Superior temporal gyrus (tissue), 1 donor: ENCODE measurements around the gene TP53I13.

ENCODE experiments used
- DNase-seq: peaks from one replicate; pipeline ENCODE4 v3.0.0-alpha.2; 2016; ENCODE audit errors: extremely low spot score

The TP53I13 gene

DNA sequence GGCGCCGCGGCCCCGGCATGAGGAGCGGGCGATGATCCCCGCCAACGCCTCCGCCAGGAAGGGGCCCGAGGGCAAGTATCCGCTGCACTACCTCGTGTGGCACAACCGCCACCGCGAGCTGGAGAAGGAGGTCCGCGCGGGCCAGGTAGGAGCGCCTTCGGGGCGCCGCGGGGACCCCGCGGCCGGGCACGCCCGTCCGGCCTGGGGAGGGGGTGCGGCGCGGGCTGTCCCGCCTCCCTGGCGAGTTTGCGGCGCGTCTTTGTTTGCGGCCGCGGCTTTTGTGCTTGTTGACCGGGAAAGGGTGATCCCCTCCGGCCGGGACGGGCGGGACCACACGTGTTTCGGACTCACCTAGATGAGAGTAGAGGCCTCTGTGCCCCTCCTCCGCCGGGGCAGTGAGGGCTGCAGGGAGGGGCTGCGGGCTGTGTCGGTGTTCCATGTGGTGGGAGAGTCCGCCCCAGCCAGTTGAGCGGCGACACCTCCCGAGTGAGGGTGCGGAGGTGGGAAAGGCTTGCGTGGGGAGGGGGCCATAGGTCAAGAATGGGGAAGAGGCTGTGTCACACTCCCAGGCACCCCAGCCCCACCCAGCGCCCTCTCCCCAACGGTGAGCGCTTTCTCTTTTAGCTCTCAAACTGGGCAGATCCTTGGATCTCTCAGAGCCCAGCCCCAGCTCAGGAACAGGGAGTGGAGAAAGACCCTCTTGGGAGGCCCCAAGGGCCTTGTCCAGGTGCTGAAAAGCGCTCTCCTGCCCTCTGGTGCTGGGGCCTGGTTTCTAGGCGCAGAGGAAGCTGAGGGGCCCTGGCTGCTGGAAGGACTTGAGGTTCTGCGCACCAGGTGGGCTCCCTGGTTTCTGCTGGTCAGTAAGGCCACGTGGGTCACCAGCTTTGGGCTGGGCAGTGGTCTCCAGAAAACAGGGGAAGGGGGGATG is 25.4 kb downstream of the TP53I13 start:
- no peak for DNase-seq

DNA sequence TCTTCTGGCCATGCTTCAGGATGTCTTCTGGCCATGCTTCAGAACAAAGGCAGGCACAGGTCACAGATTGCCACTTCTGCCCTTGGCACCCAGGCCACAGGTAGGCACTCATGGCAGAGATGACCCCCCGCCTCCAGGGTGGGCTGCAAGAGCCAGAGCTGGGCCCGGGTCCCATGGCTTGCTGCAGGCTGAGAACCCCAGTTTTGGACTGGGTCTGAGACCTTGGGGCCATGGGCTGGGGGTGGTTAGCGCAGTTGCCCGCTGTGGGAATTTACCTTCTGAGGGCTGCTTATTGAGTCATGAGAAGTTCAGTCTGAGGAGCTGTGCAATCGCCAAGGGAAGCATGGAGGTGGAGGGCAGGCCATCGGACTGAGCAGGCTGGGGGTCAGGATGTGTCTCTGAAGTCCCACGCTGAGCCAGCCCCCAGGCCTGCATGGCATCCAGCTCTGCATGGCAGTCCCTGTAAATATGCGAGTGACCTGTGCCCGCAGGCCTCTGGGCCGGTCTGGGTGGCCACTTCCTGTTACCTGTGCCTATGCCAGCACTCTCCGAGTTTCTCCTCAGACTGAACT is 26.1 kb downstream of the TP53I13 start:
- no peak for DNase-seq

DNA sequence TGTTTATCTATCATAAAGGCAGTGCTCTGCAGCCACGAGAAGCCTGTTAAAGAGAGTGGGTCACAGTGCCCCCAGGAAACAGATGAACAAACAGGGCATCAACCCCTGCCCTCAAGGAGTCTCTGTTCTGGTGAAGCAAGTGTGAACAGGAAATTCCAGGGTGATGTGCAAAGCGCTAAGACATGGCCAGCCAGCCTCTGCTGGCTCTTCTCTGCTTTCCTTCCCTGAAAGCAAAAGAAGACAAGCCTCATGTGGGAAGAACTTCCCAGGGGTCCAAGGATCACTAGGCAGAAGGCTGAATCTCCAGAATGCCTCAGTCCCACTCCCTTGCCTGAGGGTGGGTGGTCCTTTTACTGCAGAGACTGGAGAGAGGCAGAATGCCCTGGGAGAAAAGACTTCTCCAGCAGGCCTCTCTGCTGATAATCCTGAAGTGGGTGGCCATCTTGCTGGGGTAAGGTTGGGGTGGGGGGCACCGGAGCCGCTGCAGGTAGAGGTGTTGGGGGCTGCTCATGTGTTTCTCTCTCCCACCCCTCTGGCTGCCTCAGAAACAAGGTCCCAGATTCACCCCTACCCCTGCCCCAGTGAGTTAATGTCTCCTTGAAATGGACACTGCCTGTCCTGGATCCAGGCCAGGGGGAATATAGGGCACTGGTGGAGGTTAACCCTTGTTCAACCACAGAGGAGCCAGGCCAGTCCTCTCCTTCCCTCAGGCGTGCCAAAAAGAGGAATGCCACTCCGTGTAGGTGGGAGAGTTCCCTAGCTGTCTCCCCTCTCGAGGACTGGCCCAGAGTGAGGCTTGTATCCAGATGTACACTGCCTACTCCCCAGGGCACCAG is 26.8 kb downstream of the TP53I13 start:
- DNase-seq, result no peak

DNA sequence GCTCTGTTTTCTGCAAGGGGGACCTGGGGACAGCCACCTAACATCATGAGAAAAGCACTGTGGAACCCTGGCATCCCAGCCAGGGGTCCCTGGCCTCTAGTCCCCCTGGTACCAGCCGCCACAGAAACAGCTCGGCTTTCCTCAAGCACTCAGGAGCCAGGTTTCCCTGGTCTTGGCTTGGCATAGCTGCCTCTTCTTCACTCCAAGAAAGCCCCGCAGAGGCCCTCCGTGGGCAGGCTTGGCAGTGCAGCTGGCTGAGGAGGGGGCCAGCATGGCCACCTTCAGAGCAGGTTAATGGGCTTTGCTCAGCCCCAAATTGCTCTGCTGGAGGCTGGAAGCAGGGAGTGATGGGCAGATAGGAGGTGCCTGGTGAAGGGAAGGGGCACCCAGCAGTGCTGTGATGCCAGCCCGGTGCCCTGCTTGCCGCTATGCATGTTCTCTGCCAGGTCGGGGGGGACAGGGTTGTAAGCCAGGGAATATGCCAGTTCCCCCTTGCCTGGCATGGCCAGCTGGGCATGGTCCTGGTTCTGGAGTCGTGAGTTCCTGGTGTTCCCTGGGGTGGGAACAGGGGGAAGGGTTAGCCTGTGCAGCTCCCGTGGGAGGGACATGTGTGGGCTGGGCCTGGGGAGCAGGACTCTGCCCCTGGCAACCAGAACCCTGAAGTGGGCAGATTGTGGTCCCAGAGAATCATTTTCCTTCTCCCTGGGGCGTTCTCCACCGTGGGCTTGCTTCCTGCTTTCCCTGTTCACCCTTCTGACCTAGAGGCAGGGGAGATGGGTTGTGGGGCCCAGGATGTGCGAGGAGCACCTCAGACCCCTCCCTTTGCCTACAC is 27.7 kb downstream of the TP53I13 start:
- DNase-seq, result no peak

DNA sequence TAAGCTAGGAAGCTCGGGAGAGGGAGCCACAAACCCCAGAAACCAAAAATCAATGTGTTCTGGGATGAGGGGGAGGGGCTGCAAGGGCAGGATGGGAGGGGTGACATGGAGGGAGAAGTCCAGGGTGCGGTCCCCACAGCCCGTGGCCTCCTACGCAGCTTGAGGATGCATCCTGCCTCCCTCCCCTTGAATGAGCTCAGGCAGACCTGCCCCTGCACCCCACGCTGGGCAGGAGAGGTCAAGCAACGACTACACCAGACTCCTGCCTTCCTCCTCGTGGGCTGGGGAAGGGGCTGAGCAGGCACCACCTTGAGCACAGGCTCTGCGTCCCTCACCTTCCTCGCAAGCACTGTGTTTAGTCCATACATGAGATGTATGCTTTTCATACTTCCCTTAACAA is 28.3 kb downstream of the TP53I13 start:
- no peak for DNase-seq

DNA sequence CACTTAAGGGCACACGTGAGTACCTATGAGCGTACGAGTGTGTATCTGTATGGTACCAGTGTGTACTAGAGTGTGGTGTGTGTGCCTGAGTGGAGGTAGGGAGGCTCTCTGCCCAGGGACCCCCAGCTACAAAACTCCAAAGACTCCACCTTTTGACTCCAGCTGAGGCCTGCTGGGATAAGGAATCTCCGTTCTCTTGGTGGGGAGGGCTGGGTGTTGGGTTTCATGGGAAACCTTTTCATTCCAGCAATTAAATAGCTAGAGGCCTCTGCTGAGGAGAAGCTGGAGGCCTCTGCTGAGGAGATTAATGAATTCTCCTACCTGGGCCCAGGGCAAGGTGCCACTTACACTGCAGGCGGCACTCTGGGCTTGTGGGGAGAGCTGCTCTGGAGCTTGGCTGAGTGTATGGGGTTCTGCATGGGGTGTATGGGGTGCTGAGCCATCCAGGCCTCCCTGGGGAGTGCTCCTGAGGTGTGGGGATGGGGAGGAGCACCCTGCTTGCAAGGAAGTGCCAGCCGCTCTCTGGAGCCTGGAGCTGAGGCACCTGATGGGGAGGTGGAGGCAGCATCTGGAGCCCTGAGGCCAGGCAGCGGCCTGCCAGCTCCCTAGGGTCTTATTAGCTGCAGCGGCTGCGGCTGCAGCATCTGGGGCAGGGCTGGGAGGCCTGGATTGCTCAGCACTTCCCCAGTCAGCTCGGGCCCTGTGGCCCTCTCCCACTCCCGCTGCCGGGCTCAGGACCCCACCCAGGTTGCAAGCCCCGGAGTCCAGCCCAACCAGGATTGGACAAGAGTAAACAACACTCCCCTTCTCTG is 29.1 kb downstream of the TP53I13 start:
- DNase-seq, result no peak

DNA sequence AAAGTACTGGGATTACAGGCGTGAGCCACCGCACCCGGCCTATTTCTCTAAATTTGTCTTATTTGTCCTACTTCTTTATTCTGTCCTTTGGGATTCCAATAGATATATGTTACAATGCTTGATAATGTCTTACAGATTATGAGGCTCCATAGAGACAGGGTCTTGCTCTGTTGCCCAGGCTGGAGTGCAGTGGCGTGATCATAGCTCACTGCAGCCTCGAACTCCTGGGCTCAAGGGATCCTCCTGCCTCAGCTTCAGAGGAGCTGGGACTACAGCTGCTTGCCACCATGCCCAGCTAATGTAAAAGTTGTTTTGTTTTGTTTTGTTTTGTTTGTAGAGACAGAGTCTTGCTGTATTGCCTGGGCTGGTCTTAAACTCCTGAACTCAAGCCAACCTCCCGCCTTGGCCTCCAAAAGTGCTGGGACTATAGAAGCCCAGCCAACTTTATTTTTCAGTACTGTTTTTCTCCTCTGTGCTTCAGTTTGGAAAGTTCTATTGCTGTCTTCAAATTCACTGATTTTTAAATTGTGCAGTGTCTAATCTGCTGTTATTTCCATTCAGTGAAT is 34.7 kb downstream of the TP53I13 start:
- DNase-seq, result no peak

DNA sequence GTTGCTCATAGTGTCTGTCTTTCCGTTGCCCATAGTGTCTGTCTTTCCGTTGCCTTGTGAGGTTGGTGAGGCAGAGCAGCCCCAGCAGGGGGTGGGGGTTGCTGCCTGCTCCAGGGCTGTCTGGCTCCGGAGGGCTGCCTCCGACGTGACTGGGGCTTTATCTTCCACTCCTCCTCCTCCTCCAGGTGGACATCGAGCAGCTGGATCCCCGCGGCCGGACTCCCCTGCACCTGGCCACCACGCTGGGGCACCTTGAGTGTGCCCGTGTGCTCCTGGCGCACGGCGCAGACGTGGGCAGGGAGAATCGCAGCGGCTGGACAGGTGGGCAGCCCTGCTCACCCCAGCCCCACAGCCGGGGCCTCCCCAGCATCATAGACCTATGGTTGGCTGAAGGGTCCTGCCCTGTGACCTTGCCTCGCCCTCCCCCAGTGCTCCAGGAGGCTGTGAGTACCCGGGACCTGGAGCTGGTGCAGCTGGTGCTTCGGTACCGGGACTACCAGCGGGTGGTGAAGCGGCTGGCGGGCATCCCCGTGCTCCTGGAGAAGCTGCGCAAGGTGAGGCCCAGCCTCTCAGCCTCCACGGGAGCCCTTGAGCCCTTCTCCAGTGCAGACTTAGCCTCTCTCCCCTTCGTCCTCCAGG is 39.2 kb downstream of the TP53I13 start:
- no peak for DNase-seq

DNA sequence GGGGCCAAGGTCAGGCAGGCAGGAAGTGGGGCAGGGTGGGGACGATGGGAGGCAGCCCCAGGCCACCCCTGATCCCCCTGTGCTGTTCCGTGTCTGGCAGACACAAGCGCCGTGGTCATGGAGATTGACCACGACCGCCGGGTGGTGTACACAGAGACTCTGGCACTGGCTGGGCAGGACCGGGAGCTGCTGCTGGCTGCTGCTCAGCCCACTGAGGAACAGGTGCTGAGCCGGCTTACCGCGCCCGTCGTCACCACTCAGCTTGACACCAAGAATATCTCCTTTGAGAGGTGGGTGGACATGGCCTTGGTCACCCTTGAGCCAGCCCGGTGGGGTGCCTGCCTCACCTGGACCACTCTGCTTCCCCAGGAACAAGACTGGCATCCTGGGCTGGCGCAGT is 40.5 kb downstream of the TP53I13 start:
- no peak for DNase-seq

DNA sequence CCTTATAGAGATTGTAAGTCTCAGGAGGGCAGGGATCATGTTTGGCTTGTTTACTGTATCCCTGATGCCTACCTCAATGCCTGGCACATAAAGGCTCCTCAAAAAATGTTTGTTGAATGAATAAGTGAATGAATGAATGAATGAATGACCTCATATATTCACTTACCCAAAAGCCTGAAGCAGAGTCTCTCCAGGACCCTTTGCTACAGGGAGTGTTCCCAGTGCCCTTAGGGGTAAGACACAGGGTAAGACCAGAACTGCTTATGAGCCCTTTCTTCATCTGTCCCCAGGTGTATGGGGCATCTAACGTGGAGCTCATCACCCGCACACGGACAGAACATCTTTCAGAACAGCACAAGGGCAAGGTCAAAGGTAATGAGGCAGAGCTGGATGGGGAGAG is 41.9 kb downstream of the TP53I13 start:
- no peak for DNase-seq

DNA sequence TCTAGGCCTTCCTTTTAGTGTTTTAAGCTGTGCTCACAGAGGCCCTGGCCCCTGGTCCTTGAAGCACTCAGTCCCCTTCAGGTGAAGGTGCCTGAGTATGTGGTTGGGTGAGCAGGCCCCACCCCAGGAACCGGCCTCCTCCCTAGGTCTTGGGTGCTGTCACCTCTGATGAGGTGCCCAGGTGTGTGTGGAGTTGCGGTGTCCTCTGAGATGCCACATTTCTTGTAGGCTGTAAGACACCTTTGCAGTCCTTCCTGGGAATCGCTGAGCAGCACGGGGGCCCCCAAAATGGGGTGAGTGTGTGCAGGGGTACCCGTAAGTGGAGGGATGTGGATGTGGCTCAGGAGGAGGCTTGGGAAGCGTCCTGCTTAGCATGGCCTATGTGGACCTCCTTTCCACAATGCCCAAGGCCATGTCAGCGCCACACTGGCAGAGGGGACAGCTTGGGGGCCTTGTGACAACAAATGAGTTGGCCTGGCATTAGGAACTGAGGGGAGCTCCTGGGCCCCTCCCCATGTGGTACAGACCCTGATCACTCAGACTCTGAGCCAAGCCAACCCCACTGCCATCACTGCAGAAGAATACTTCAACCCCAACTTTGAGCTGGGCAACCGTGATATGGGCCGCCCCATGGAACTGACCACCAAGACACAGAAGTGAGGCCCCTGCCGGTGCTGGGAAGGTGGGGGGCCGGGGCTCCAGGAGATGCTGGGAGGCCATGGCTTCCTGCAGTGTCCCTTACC is 43.0 kb downstream of the TP53I13 start:
- DNase-seq, result no peak

DNA sequence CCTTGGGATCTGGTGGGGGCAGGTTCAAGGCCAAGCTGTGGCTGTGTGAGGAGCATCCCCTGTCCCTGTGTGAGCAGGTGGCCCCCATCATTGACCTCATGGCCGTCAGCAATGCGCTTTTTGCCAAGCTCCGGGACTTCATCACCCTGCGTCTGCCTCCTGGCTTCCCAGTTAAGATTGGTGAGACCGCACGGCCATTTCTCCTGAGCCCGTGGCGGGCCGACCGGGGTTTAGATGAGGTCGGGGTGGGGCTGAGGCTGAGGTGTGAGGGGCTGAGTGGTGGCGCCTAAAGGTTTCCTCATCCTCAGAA is 43.5 kb downstream of the TP53I13 start:
- DNase-seq, result no peak

DNA sequence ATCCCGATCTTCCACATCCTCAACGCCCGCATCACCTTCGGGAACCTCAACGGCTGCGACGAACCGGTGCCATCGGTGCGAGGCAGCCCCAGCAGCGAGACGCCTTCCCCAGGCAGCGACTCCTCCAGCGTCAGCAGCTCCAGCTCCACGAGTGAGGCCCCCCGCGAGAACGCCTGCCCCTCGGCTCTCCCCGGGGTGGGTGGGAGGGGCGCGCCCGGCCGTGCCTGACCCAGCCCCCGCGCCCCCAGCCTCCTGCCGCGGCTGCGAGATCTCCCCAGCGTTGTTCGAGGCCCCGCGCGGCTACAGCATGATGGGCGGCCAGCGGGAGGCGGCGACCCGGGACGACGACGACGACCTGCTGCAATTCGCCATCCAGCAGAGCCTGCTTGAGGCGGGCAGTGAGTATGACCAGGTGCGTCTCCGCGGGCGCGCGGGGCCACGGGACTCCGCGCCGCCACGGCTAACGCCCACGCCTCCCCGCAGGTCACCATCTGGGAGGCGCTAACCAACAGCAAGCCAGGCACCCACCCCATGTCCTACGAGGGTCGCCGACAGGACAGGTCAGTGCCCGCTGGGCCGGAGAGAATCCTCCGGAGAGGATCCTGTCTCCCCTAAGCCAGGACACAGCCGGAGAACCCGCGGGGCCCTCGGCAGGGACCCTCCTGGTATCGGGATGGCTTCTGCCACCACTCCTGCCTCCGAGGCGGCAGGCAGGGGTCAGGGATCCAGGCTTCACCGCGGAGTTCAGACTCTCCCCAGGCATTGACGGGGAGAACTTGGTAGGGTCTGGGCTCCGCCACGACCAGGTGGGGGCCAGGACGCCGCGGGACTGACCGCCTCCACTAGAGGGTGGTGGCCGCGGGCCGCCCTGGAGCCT is 44.1 kb downstream of the TP53I13 start:
- no peak for DNase-seq

DNA sequence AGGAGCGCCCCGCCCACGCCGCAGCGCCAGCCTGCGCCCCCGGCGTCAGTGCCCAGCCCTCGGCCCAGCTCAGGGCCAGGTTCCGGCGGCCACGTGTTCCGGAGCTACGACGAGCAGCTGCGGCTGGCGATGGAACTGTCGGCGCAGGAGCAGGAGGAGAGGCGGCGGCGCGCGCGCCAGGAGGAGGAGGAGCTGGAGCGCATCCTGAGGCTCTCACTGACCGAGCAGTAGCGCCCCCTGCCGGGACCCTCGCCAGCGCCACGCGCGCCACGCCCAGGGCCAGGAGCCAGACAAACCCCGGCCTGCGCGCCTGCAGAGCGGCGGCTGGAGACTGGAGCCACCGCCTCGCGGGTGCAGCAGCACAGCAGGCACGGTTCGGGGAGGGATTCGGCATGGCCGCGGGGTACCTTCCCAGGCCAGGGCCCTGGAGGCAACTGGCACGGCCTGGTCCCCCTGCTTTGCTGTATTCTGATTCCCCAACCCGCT is 44.9 kb downstream of the TP53I13 start:
- peak; percentile 91 for DNase-seq

DNA sequence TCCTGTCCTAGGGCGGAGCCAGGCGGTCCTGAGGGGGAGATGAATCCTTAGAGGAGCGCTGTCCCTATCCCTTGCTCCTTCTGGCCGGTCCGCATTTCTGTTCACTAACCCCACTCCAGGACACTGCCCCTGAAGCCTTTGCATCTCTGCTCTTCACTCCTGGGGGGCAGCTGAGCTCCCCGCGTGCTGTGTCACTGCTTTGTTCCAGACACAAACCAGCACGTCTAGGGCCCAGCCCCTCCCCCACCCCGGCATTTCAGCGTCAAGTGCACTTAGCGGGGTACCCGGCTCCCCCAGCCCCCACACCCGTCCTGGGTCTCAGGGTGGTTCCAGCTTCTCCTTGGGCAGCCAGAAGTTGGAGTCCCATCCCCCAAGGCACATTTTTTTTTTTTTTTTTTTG is 45.4 kb downstream of the TP53I13 start:
- peak; percentile 27 for DNase-seq

DNA sequence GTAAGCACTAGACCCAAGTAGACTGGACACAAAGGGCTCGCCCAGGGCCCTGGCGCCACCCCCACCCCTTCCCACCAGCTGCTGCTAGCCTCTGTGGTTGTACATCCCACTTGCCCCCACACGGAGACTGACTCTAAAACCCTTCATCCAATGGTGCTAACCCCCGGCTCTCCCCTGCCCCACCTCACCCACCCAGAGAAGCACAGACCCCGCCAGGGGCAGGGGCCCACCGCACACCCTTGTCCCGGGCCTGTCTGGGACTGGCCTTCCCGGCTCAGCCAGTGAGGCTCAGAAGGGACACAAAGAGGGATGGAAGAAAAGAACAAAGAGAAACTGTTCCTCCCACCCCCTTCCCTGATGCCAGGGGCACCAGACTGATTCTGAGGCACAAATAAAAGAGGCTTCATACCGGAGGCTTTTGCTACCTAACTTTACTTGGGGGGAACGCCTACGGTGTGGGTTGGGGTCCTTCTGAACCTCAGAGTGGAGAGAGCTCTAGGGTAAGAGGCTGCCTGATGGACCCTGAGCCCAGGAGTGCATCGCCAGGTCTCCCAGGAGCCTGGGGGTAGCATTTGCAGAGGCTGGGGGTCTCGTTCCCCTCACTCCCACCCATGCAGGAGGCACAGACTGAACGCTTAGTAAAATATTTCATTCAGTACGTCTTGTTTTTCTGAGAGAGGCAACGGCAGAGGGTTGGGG is 46.0 kb downstream of the TP53I13 start:
- no peak for DNase-seq

DNA sequence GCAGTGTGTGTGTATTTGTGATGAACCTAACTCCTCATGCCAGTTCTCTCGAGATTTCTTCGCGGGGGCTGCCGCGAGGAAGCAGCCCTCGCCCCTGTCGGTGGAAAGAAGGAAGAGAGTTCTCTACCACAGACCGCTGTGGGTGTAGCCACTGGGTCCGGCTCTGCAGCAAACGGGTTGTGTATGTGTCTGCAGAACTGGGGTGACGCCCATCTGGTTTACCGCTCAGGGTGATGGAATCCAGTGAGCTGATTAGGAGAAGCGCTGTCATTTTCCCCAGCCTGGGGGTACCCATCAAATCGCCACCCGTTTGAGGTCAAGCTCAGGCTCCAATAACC is 46.5 kb downstream of the TP53I13 start:
- no peak for DNase-seq
